DND-41 (cell line): ENCODE data around the gene PARVA.

Source experiments
- CTCF ChIP-seq: IDR thresholded peaks from 2 replicates; pipeline ENCODE4 v1.5.1; 2012; ENCODE audit warnings: borderline replicate concordance, low read length, moderate library complexity, mild to moderate bottlenecking; ENCODE audit not compliant: poor library complexity, severe bottlenecking; ENCODE audit errors: extremely low read depth
- EZH2 ChIP-seq: IDR thresholded peaks from 3 replicates; pipeline ENCODE4 v1.6.1; 2012; ENCODE audit warnings: borderline replicate concordance, low read depth, mild to moderate bottlenecking, moderate library complexity, low read length, inconsistent platforms; ENCODE audit not compliant: severe bottlenecking

- TF ChIP-seq CTCF: no peak
- no peak for TF ChIP-seq EZH2
Observed at GRCh38 chr11:12573707-12574485, 196.5 kb downstream of the PARVA start.
